H1 (cell line): ENCODE results near the gene WDR6.

Source experiments
- CEBPB ChIP-seq: IDR thresholded peaks from 2 replicates; pipeline ENCODE4 v1.6.1; 2012; ENCODE audit warnings: low read depth, low read length
- CHD2 ChIP-seq: IDR thresholded peaks from 2 replicates; pipeline ENCODE4 v1.6.1; 2012; ENCODE audit warnings: low read length, improper control_type of control experiment
- TF ChIP-seq, protein P1 (sequence below): IDR thresholded peaks from 2 replicates; pipeline ENCODE4 v1.6.1; 2012; ENCODE audit warnings: inconsistent platforms

- TF ChIP-seq CEBPB = no peak
- TF ChIP-seq CHD2 = no peak
- TF ChIP-seq, protein P1, sequence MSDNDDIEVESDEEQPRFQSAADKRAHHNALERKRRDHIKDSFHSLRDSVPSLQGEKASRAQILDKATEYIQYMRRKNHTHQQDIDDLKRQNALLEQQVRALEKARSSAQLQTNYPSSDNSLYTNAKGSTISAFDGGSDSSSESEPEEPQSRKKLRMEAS = no peak
These were observed 18.0 kb downstream of the WDR6 start for GRCh38 chr3:49025005-49025792.
